ENCODE measurements around the gene SLC39A7.

The SLC39A7 gene

GRCh38 chr6:33248932-33249731 is 48.5 kb downstream of the SLC39A7 start:
- Histone ChIP-seq H3K23ac (ENCODE audit: low read length) (no peak overlapping the region), H2BK120ac (ENCODE audit: insufficient read depth, low read length, poor library complexity) (no peak overlapping the region), H2AK5ac (ENCODE audit: low read length) (no peak overlapping the region), H4K12ac (ENCODE audit: low read depth, low read length) (peak overlapping the region; percentile 14), H3K79me2 (ENCODE audit: control insufficient read depth, insufficient read depth, low read length, poor library complexity) (no peaks in the 10 kb centered on the region), H3K14ac (ENCODE audit: low read length) (peak overlapping the region; percentile 9), H2BK5ac (ENCODE audit: low read depth, low read length, poor library complexity) (no peak overlapping the region), H3K27me3 (ENCODE audit: insufficient read depth, low read length) (no peaks in the 10 kb centered on the region), H3K27ac (ENCODE audit: low read depth, low read length) (peak overlapping the region; percentile 25), H3K4me1 (ENCODE audit: control insufficient read depth in 1 of 2, insufficient read depth in 2 of 2, low read length in 2 of 2) (peaks cover 12 to 14% of the 10 kb centered on the region in 2 experiments), H2AFZ (ENCODE audit: insufficient read depth, low read length, poor library complexity) (peak overlapping the region; percentile 71), H3K18ac (ENCODE audit: low read length) (no peak overlapping the region), H4K91ac (ENCODE audit: low read depth, low read length) (peak overlapping the region; percentile 3), H3K9ac (ENCODE audit: low read length) (peak overlapping the region; percentile 78), H3K9me3 (ENCODE audit: insufficient read depth, low read depth, low read length) (no peaks in the 10 kb centered on the region), H3K4me3 (ENCODE audit: low read depth, low read length) (peak overlapping the region; percentile 73), H3K79me1 (ENCODE audit: low read length) (peaks cover 6% of the 10 kb centered on the region), H3K4me2 (ENCODE audit: low read length) (peak overlapping the region; percentile 91), H2BK12ac (ENCODE audit: low read length) (no peak overlapping the region), H4K8ac (ENCODE audit: low read depth, low read length) (peak overlapping the region; percentile 62), H3K36me3 (ENCODE audit: control insufficient read depth in 1 of 2, insufficient read depth in 2 of 2, low read length in 2 of 2) (peaks cover 5% of the 10 kb centered on the region in 2 experiments), H3K4ac (ENCODE audit: low read depth, low read length) (no peak overlapping the region)
- peak; percentile 99 for DNase-seq
- no CpG with 5 or more reads among the region's 58 CpGs for WGBS (ENCODE audit: extremely low coverage, insufficient coverage, insufficient read length)

GRCh38 chr6:33249732-33250630 is 49.3 kb downstream of the SLC39A7 start:
- no peaks in the 10 kb centered on the region for H3K9me3 ChIP-seq (ENCODE audit: insufficient read depth, low read depth, low read length)
- H3K36me3 ChIP-seq (ENCODE audit: control insufficient read depth in 1 of 2, insufficient read depth in 2 of 2, low read length in 2 of 2): peaks cover 5% of the 10 kb centered on the region in 2 experiments
- no peak overlapping the region for H2BK5ac ChIP-seq (ENCODE audit: low read depth, low read length, poor library complexity)
- no peak overlapping the region for H3K18ac ChIP-seq (ENCODE audit: low read length)
- H3K79me1 ChIP-seq (ENCODE audit: low read length): peaks cover 6% of the 10 kb centered on the region
- H2AFZ ChIP-seq (ENCODE audit: insufficient read depth, low read length, poor library complexity): no peak overlapping the region
- no peaks in the 10 kb centered on the region for H3K79me2 ChIP-seq (ENCODE audit: control insufficient read depth, insufficient read depth, low read length, poor library complexity)
- H3K4me2 ChIP-seq (ENCODE audit: low read length): peak overlapping the region; percentile 91
- no peak overlapping the region for H3K4ac ChIP-seq (ENCODE audit: low read depth, low read length)
- H3K9ac ChIP-seq (ENCODE audit: low read length): peak overlapping the region; percentile 78
- peak overlapping the region; percentile 63 for H4K8ac ChIP-seq (ENCODE audit: low read depth, low read length)
- no peaks in the 10 kb centered on the region for H3K27me3 ChIP-seq (ENCODE audit: insufficient read depth, low read length)
- peak; percentile 44 to 48 for DNase-seq
- no CpG with 5 or more reads among the region's 15 CpGs for whole genome bisulfite sequencing (ENCODE audit: extremely low coverage, insufficient coverage, insufficient read length)
- peak overlapping the region; percentile 28 for H4K12ac ChIP-seq (ENCODE audit: low read depth, low read length)
- H3K27ac ChIP-seq (ENCODE audit: low read depth, low read length): peak overlapping the region; percentile 25
- H2BK120ac ChIP-seq (ENCODE audit: insufficient read depth, low read length, poor library complexity): no peak overlapping the region
- H3K4me3 ChIP-seq (ENCODE audit: low read depth, low read length): peak overlapping the region; percentile 73
- H4K91ac ChIP-seq (ENCODE audit: low read depth, low read length): peak overlapping the region; percentile 3
- no peak overlapping the region for H3K23ac ChIP-seq (ENCODE audit: low read length)
- H2BK12ac ChIP-seq (ENCODE audit: low read length): no peak overlapping the region
- peak overlapping the region; percentile 9 for H3K14ac ChIP-seq (ENCODE audit: low read length)
- peaks cover 12 to 14% of the 10 kb centered on the region in 2 experiments for H3K4me1 ChIP-seq (ENCODE audit: control insufficient read depth in 1 of 2, insufficient read depth in 2 of 2, low read length in 2 of 2)
- peak overlapping the region; percentile 13 for H2AK5ac ChIP-seq (ENCODE audit: low read length)

GRCh38 chr6:33250731-33251130 is 50.1 kb downstream of the SLC39A7 start:
- H3K79me2 ChIP-seq (ENCODE audit: control insufficient read depth, insufficient read depth, low read length, poor library complexity): no peaks in the 10 kb centered on the region
- WGBS (ENCODE audit: extremely low coverage, insufficient coverage, insufficient read length): no CpG with 5 or more reads among the region's 13 CpGs
- no peak overlapping the region for H3K27ac ChIP-seq (ENCODE audit: low read depth, low read length)

GRCh38 chr6:33251395-33252012 is 50.8 kb downstream of the SLC39A7 start:
- no peak overlapping the region for H3K14ac ChIP-seq (ENCODE audit: low read length)
- no peak overlapping the region for H4K8ac ChIP-seq (ENCODE audit: low read depth, low read length)
- H3K27me3 ChIP-seq (ENCODE audit: insufficient read depth, low read length): no peaks in the 10 kb centered on the region
- no peak overlapping the region for H3K27ac ChIP-seq (ENCODE audit: low read depth, low read length)
- peaks cover 6% of the 10 kb centered on the region for H3K79me1 ChIP-seq (ENCODE audit: low read length)
- no peaks in the 10 kb centered on the region for H3K79me2 ChIP-seq (ENCODE audit: control insufficient read depth, insufficient read depth, low read length, poor library complexity)
- H3K36me3 ChIP-seq (ENCODE audit: control insufficient read depth in 1 of 2, insufficient read depth in 2 of 2, low read length in 2 of 2): peaks cover 5% of the 10 kb centered on the region in 2 experiments
- no peak for DNase-seq
- no peak overlapping the region for H3K4me3 ChIP-seq (ENCODE audit: low read depth, low read length)
- no peak overlapping the region for H2BK5ac ChIP-seq (ENCODE audit: low read depth, low read length, poor library complexity)
- no peak overlapping the region for H2AFZ ChIP-seq (ENCODE audit: insufficient read depth, low read length, poor library complexity)
- H4K12ac ChIP-seq (ENCODE audit: low read depth, low read length): no peak overlapping the region
- no peak overlapping the region for H4K91ac ChIP-seq (ENCODE audit: low read depth, low read length)
- 100% methylated on average over 3 of the region's 6 CpGs for WGBS (ENCODE audit: extremely low coverage, insufficient coverage, insufficient read length)
- H2BK120ac ChIP-seq (ENCODE audit: insufficient read depth, low read length, poor library complexity): no peak overlapping the region
- no peak overlapping the region for H2BK12ac ChIP-seq (ENCODE audit: low read length)
- H2AK5ac ChIP-seq (ENCODE audit: low read length): no peak overlapping the region
- H3K4me1 ChIP-seq (ENCODE audit: control insufficient read depth in 1 of 2, insufficient read depth in 2 of 2, low read length in 2 of 2): peaks cover 12 to 14% of the 10 kb centered on the region in 2 experiments
- no peaks in the 10 kb centered on the region for H3K9me3 ChIP-seq (ENCODE audit: insufficient read depth, low read depth, low read length)
- H3K9ac ChIP-seq (ENCODE audit: low read length): no peak overlapping the region
- H3K4me2 ChIP-seq (ENCODE audit: low read length): no peak overlapping the region
- no peak overlapping the region for H3K23ac ChIP-seq (ENCODE audit: low read length)
- no peak overlapping the region for H3K18ac ChIP-seq (ENCODE audit: low read length)
- no peak overlapping the region for H3K4ac ChIP-seq (ENCODE audit: low read depth, low read length)

More at GRCh38 chr6:33250731-33251130, 50.1 kb downstream of the SLC39A7 start:
- Histone ChIP-seq H2BK5ac (ENCODE audit: low read depth, low read length, poor library complexity) (no peak overlapping the region), H2BK12ac (ENCODE audit: low read length) (no peak overlapping the region), H3K4me2 (ENCODE audit: low read length) (no peak overlapping the region), H3K23ac (ENCODE audit: low read length) (no peak overlapping the region), H4K91ac (ENCODE audit: low read depth, low read length) (no peak overlapping the region), H3K9me3 (ENCODE audit: insufficient read depth, low read depth, low read length) (no peaks in the 10 kb centered on the region), H3K27me3 (ENCODE audit: insufficient read depth, low read length) (no peaks in the 10 kb centered on the region), H3K4me3 (ENCODE audit: low read depth, low read length) (no peak overlapping the region), H4K8ac (ENCODE audit: low read depth, low read length) (no peak overlapping the region), H3K79me1 (ENCODE audit: low read length) (peaks cover 6% of the 10 kb centered on the region), H3K4me1 (ENCODE audit: control insufficient read depth in 1 of 2, insufficient read depth in 2 of 2, low read length in 2 of 2) (peaks cover 12 to 14% of the 10 kb centered on the region in 2 experiments), H3K4ac (ENCODE audit: low read depth, low read length) (no peak overlapping the region), H2AFZ (ENCODE audit: insufficient read depth, low read length, poor library complexity) (no peak overlapping the region), H4K12ac (ENCODE audit: low read depth, low read length) (no peak overlapping the region), H3K14ac (ENCODE audit: low read length) (no peak overlapping the region), H3K36me3 (ENCODE audit: control insufficient read depth in 1 of 2, insufficient read depth in 2 of 2, low read length in 2 of 2) (peaks cover 5% of the 10 kb centered on the region in 2 experiments), H2BK120ac (ENCODE audit: insufficient read depth, low read length, poor library complexity) (no peak overlapping the region), H3K18ac (ENCODE audit: low read length) (no peak overlapping the region), H2AK5ac (ENCODE audit: low read length) (no peak overlapping the region), H3K9ac (ENCODE audit: low read length) (no peak overlapping the region)
- no peak for DNase-seq

Measured in trophoblast cell (in vitro differentiated cells and primary cell).